ENCODE measurements around the gene ATP6V0B.

DNA sequence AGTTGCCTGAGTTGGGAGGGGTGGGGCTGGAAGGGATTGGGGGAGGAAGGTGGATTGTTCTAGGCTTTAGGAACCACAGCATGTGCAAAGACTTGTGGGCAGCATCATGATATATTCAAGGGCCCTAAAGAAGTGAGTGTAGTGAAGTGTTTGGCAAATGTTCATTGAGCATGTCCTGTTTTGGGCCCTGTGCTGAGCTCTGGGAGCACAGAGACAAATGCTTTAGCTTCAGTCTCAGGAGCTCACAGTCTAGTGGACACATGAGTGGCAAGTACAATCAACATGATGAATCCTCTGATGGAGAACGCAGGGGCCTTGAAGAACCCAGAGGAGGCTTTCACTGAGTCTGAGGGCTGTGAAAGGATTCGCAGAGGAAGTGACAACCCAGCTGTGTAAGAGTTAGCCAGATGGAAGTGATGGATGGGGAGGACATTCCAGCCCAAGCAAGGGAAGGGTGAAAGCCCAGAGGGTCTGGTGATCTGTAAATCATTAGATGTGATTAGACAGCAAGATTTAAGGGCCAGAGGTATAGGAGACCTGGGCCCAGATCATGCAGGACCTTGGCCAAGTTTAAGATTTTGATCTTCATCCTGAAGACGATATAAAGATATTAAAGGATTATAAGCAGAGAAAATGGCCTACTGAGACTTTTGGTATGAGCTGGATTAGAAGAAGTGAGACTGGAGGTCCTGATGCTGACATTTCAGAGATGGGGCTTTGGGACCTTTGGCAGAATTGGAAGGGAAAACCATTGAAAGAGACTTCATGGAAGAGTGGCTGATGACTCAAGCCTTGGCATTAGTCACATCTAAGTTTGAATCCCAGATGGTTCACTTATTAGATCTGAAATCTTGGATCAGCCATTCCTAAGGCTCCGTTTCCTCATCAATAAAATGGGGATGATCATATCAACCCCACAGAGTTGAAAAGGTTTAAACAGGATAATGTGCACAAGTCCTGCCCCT is 23.5 kb upstream of the ATP6V0B start:
- TF ChIP-seq, protein P1, sequence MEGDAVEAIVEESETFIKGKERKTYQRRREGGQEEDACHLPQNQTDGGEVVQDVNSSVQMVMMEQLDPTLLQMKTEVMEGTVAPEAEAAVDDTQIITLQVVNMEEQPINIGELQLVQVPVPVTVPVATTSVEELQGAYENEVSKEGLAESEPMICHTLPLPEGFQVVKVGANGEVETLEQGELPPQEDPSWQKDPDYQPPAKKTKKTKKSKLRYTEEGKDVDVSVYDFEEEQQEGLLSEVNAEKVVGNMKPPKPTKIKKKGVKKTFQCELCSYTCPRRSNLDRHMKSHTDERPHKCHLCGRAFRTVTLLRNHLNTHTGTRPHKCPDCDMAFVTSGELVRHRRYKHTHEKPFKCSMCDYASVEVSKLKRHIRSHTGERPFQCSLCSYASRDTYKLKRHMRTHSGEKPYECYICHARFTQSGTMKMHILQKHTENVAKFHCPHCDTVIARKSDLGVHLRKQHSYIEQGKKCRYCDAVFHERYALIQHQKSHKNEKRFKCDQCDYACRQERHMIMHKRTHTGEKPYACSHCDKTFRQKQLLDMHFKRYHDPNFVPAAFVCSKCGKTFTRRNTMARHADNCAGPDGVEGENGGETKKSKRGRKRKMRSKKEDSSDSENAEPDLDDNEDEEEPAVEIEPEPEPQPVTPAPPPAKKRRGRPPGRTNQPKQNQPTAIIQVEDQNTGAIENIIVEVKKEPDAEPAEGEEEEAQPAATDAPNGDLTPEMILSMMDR (IDR thresholded peaks at IDR 0.05) = no peak
- TF ChIP-seq ZFX (IDR thresholded peaks at IDR 0.05; ENCODE audit: borderline replicate concordance) = no peak

All from 22Rv1 (cell line).